ENCODE results near the gene ZNF439.
A peak's percentile ranks its signal among the peaks of the same experiment; 100 is the strongest.
"Not testable (repeated sequence)": the region's sequence is repeated elsewhere in the genome, so short reads cannot be mapped to it uniquely, and the experiment has no call there.

ZNF439 gene

DNA sequence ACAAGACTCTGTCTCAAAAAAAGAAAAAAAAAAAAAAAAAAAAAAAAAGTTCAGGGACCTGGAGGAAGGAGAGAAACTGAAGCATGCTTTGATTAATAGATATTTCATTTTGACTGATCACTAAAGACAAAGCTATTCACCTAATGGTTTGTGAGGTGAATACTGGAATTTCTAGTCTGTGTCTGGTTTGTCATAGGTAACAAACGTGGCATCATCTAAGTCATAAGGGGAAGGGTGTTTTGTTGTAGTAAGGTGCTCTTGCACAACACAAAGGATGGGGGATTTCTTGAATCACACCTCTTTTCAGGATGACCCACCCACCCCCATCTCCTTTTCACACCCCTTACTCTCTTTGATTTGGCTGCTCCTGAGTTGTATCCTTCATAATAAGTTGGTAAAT is 25.2 kb downstream of the ZNF439 start:
- no peak for DNase-seq (ENCODE audit: low spot score)
- in situ Hi-C loops (cut with MboI; ENCODE audit: low sequenced_read_pairs, unreplicated experiment), result no loop called here
- TF ChIP-seq CTCF (IDR thresholded peaks at IDR 0.05; ENCODE audit: borderline replicate concordance, control extremely low read depth, extremely low read depth, insufficient read depth, missing control alignments), result no peak

- DNase-seq (ENCODE audit: low spot score); in situ Hi-C loops (cut with MboI; ENCODE audit: low sequenced_read_pairs, unreplicated experiment): not testable (repeated sequence)
These were observed 31.3 kb downstream of the ZNF439 start for GRCh38 chr19:11879687-11880266.

- in situ Hi-C loops (cut with MboI; ENCODE audit: low sequenced_read_pairs, unreplicated experiment), result no loop called here
- no peak for TF ChIP-seq CTCF (IDR thresholded peaks at IDR 0.05; ENCODE audit: borderline replicate concordance, control extremely low read depth, extremely low read depth, insufficient read depth, missing control alignments)
- no peak for DNase-seq (ENCODE audit: low spot score)
These were observed 32.1 kb downstream of the ZNF439 start for GRCh38 chr19:11880598-11880997.

DNA sequence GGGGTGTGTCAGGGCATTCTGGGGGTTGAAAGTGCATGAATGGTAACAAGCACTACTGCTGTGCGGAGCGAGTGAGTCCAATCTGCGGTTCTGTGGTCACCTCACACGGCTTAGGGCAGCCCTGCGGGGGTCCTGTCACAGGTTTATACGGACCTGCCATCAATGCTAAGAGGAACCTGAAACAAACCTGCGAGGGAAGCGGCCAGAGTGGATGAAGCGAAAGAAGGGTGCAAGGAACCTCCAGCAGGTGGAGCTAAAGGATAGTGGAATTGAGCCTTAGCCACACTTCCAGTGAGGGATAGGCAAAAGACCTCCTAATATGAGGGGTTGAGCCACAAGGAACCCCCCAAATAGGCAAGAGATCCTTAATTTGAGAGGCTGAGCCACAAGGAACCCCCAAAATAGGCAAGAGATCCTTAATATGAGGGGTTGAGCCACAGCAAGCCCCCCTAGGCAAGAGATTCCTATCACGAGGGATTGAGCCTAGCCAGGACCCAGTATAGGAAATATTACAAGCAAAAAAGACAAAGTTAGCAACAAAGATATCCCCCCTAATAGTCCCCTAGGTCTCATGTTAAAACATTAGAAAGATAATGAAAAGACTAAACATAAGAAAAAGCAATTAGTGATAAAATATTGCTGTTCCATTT is 32.8 kb downstream of the ZNF439 start:
- TF ChIP-seq CTCF (IDR thresholded peaks at IDR 0.05; ENCODE audit: borderline replicate concordance, control extremely low read depth, extremely low read depth, insufficient read depth, missing control alignments), result peak; percentile 40
- peak; percentile 73 for DNase-seq (ENCODE audit: low spot score)
- in situ Hi-C loops (cut with MboI; ENCODE audit: low sequenced_read_pairs, unreplicated experiment), result no loop called here

- in situ Hi-C loops (cut with MboI; ENCODE audit: low sequenced_read_pairs, unreplicated experiment), result no loop called here
- DNase-seq (ENCODE audit: low spot score), result no peak
- TF ChIP-seq CTCF (IDR thresholded peaks at IDR 0.05; ENCODE audit: borderline replicate concordance, control extremely low read depth, extremely low read depth, insufficient read depth, missing control alignments), result no peak
These were observed 34.1 kb downstream of the ZNF439 start for GRCh38 chr19:11882606-11883005.

DNA sequence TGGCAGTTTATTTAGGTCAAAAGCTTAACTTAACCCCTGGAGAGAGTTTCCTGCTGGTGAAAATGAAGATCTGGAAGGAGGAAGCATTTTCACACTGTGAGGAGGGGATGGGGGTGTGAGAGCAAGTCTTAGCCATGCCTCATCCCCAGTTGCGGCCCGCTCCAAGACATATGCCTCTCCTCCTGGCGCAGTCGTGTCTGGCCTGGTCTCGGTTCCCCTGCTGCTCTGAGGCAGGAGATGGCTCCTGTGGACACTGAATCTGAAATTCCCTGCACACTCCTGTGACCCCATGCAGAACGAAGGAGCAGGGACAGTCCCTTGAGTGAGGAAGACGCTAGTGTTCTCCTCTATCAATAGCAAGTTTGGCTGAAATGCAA is 38.7 kb downstream of the ZNF439 start:
- no peak for TF ChIP-seq CTCF (IDR thresholded peaks at IDR 0.05; ENCODE audit: borderline replicate concordance, control extremely low read depth, extremely low read depth, insufficient read depth, missing control alignments)
- no peak for DNase-seq (ENCODE audit: low spot score)
- in situ Hi-C loops (cut with MboI; ENCODE audit: low sequenced_read_pairs, unreplicated experiment), result no loop called here

DNA sequence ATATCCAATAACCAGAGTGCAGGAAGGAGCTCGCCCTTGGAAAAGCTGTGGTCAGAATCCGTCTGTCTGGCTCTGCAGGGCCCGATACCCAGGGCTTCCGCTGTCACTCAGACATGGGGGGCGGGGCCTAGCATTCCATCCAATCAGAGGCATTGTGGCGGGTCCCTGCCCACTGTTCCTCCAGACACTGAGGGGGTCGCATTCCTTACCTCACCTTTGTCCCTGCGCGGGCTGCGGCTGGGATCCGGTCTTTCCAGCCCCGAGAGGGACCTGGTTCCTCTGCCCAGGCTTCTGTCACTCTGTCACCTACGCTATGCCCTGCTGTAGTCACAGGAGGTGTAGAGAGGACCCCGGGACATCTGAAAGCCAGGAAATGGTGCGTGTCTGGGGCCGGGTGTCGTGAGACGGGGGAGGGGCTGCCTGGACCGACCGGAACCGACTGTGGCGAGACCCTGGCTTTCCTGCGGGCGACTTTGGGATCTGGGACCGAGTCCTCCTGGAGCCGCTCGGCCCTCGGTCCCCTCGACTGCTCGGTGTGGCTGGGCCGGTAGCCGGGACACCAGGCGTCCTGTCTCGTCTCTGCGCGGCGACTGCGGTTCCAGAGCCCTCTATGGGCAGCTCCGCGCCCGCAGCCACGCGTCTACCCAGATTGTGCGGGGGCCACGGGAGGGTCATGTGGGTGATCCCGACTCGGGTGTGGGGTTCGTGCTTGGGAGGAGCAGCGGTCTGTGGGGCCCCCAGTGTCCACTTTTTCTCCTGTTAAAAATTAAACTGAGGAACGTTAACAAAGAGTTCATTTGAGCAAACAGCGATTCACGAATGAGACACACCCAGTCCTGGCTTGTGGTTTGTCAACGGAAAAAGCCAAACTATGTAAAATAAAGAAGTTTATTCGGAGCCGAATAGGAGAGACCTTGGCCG is 39.3 kb downstream of the ZNF439 start, which contains the start of gene ZNF69:
TSS of gene ZNF69 (plus strand) at position 172 of the 921 bp plus-strand sequence. CDS start at position 314, 142 bp downstream.
- in situ Hi-C loops (cut with MboI; ENCODE audit: low sequenced_read_pairs, unreplicated experiment), result no loop called here
- no peak for TF ChIP-seq CTCF (IDR thresholded peaks at IDR 0.05; ENCODE audit: borderline replicate concordance, control extremely low read depth, extremely low read depth, insufficient read depth, missing control alignments)
- peak; percentile 74 for DNase-seq (ENCODE audit: low spot score)

GRCh38 chr19:11889901-11890300 is 41.4 kb downstream of the ZNF439 start:
- in situ Hi-C loops (cut with MboI; ENCODE audit: low sequenced_read_pairs, unreplicated experiment); DNase-seq (ENCODE audit: low spot score): not testable (repeated sequence)

Measured in GM13976 (cell line).